SK-N-SH (cell line): ENCODE measurements around the gene RNU6-9. TPM values are rescaled to one million over a fixed set of nuclear protein-coding genes. Genes with fewer than 3 reads are reported as not detected.

ENCODE experiments used
- CTCF ChIA-PET: fragments of 300-600, 350-600 bp; formaldehyde crosslinking; extraction: SDS; loops from one replicate; lab custom pipeline; 2021; lab: Yijun Ruan, JAX
- POLR2A ChIA-PET: fragments of 350-600 bp; sonication (Branson Sonifier 250); formaldehyde crosslinking; extraction: SDS; loops from one replicate; lab custom pipeline; 2020; ENCODE audit warnings: antibody characterized with exemption, inconsistent platforms; lab: Yijun Ruan, JAX
- DNase-seq: peaks from one replicate; pipeline ENCODE4 v3.0.0; 2012
- H2AFZ ChIP-seq: fragments of 200-600 bp; sonication (generic); 2 replicates; pipeline ENCODE4 v1.8.1; 2016; ENCODE audit warnings: antibody characterized with exemption, mild to moderate bottlenecking, low read depth
- H3F3A ChIP-seq: fragments of 200-600 bp; sonication (generic); replicated peaks from 2 replicates; pipeline ENCODE3; 2016; ENCODE audit warnings: antibody characterized with exemption, mild to moderate bottlenecking; ENCODE audit not compliant: insufficient read depth
- H3K27ac ChIP-seq, 2 experiments: fragments of 200-500 bp in 1 of 2; fragments of 200-600 bp in 1 of 2; sonication (Bioruptor generic) in 1 of 2; sonication (generic), shearing (Covaris generic) in 1 of 2; 2 replicates each; pipeline versions ENCODE4 v1.5.1 to v1.6.1; 2014 to 2016; ENCODE audit warnings: low read depth in 2 of 2, inconsistent platforms in 1 of 2, low read length in 1 of 2, mild to moderate bottlenecking in 1 of 2, mixed read lengths in 1 of 2
- H3K27me3 ChIP-seq: fragments of 200-600 bp; sonication (generic), shearing (Covaris generic); 2 replicates; pipeline ENCODE4 v1.6.1; 2016; ENCODE audit warnings: mixed run types; ENCODE audit not compliant: insufficient read depth
- H3K36me3 ChIP-seq, 2 experiments: fragments of 200-500 bp in 1 of 2; fragments of 200-600 bp in 1 of 2; sonication (Bioruptor generic) in 1 of 2; sonication (generic) in 1 of 2; replicated peaks in 1 of 2; 2 replicates each; pipeline versions ENCODE3 to v1.5.1; 2014 to 2016; ENCODE audit warnings: low read length in 1 of 2, mild to moderate bottlenecking in 1 of 2; ENCODE audit not compliant: insufficient read depth in 2 of 2, control insufficient read depth in 1 of 2
- H3K4me1 ChIP-seq, 2 experiments: fragments of 200-500 bp in 1 of 2; fragments of 200-600 bp in 1 of 2; sonication (Bioruptor generic) in 1 of 2; sonication (generic), shearing (Covaris generic) in 1 of 2; 2 replicates each; pipeline versions ENCODE4 v1.5.1 to v1.6.1; 2014 to 2016; ENCODE audit warnings: low read depth in 1 of 2, low read length in 1 of 2, mixed run types in 1 of 2; ENCODE audit not compliant: insufficient read depth in 2 of 2, control insufficient read depth in 1 of 2
- H3K4me2 ChIP-seq: fragments of 200-600 bp; sonication (generic), shearing (Covaris generic); 2 replicates; pipeline ENCODE4 v1.6.1; 2017; ENCODE audit warnings: mixed run types
- H3K4me3 ChIP-seq, 2 experiments: fragments of 200-500 bp in 1 of 2; fragments of 200-600 bp in 1 of 2; sonication (Bioruptor generic) in 1 of 2; sonication (generic), shearing (Covaris generic) in 1 of 2; 2 replicates each; pipeline versions ENCODE4 v1.5.1 to v1.8.1; 2014 to 2016; ENCODE audit warnings: low read depth in 2 of 2, inconsistent platforms in 1 of 2, low read length in 1 of 2, mild to moderate bottlenecking in 1 of 2, mixed read lengths in 1 of 2, moderate library complexity in 1 of 2
- H3K79me2 ChIP-seq: fragments of 200-600 bp; sonication (generic); 2 replicates; pipeline ENCODE4 v1.8.1; 2017; ENCODE audit warnings: mild to moderate bottlenecking; ENCODE audit not compliant: insufficient read depth
- H3K9ac ChIP-seq: fragments of 200-600 bp; sonication (generic); 2 replicates; pipeline ENCODE4 v1.6.1; 2017; ENCODE audit warnings: mixed run types
- H3K9me2 ChIP-seq: fragments of 200-600 bp; sonication (generic); 2 replicates; pipeline ENCODE4 v1.6.1; 2017; ENCODE audit warnings: mixed run types
- H3K9me3 ChIP-seq: fragments of 200-600 bp; sonication (generic); 2 replicates; pipeline ENCODE4 v1.6.1; 2017; ENCODE audit warnings: mixed run types, mild to moderate bottlenecking, moderate library complexity
- H4K20me1 ChIP-seq: fragments of 200-600 bp; sonication (generic); 2 replicates; pipeline ENCODE4 v1.6.1; 2017; ENCODE audit warnings: mild to moderate bottlenecking, mixed run types; ENCODE audit not compliant: insufficient read depth
- ELF1 ChIP-seq: IDR thresholded peaks from 2 replicates; pipeline ENCODE4 v1.4.0; 2012
- EZH2phosphoT487 ChIP-seq: fragments of 200-600 bp; sonication (generic); IDR thresholded peaks from 2 replicates; pipeline ENCODE4 v1.6.1; 2017; ENCODE audit warnings: low read depth, mixed run types, mild to moderate bottlenecking, antibody characterized with exemption, moderate library complexity, borderline replicate concordance
- GABPA ChIP-seq: IDR thresholded peaks from 2 replicates; pipeline ENCODE4 v1.4.0; 2012; ENCODE audit warnings: low read depth, mild to moderate bottlenecking
- JUND ChIP-seq: IDR thresholded peaks from 2 replicates; pipeline ENCODE4 v1.4.0; 2012
- MEF2A ChIP-seq: IDR thresholded peaks from 2 replicates; pipeline ENCODE4 v1.4.0; 2012; ENCODE audit warnings: low read depth, borderline replicate concordance
- MXI1 ChIP-seq: IDR thresholded peaks from 2 replicates; pipeline ENCODE4 v1.6.1; 2012; ENCODE audit warnings: mild to moderate bottlenecking, low read depth, low read length, improper control_type of control experiment
- NRF1 ChIP-seq: IDR thresholded peaks from 2 replicates; pipeline ENCODE4 v1.6.1; 2012; ENCODE audit warnings: low read depth, mild to moderate bottlenecking, low read length
- POLR2AphosphoS5 ChIP-seq: IDR thresholded peaks from 2 replicates; pipeline ENCODE4 v1.6.1; 2012; ENCODE audit warnings: low read depth, low read length
- RCOR1 ChIP-seq: fragments of 150-350 bp; IDR thresholded peaks from 2 replicates; pipeline ENCODE4 v1.6.1; 2017; ENCODE audit warnings: antibody characterized with exemption, low read length
- SIN3A ChIP-seq: IDR thresholded peaks from 2 replicates; pipeline ENCODE4 v1.6.1; 2012; ENCODE audit warnings: low read depth, mild to moderate bottlenecking, low read length, moderate library complexity, borderline replicate concordance
- SMC3 ChIP-seq: IDR thresholded peaks from 2 replicates; pipeline ENCODE4 v1.6.1; 2012; ENCODE audit warnings: low read depth, low read length, improper control_type of control experiment
- TCF12 ChIP-seq: IDR thresholded peaks from 2 replicates; pipeline ENCODE4 v1.4.0; 2012
- USF1 ChIP-seq: IDR thresholded peaks from 2 replicates; pipeline ENCODE4 v1.4.0; 2012; ENCODE audit warnings: low read depth, borderline replicate concordance
- YY1 ChIP-seq: IDR thresholded peaks from 2 replicates; pipeline ENCODE4 v1.4.0; 2012; ENCODE audit warnings: low read depth, mild to moderate bottlenecking
- WGBS: methylation state at CpG from one replicate; pipeline ENCODE4 v1.1.6; 2017; ENCODE audit warnings: low lambda C conversion rate; 5-methylcytosine and 5-hydroxymethylcytosine counted together
- polyA plus RNA-seq, 3 experiments: library from polyadenylated mRNA; depleted of rRNA; stranded (reverse); fragments of >200 nt; gene quantifications; 2 replicates each; pipeline ENCODE4 v1.2.3, GENCODE V29; 2012
- TF ChIP-seq, protein P1 (sequence below): fragments of 200-600 bp; sonication (generic); IDR thresholded peaks from 2 replicates; pipeline ENCODE4 v1.6.1; 2017; ENCODE audit warnings: antibody characterized with exemption, mild to moderate bottlenecking, moderate library complexity
- TF ChIP-seq, protein P2 (sequence below): IDR thresholded peaks from 2 replicates; pipeline ENCODE4; 2012
- TF ChIP-seq, protein P3 (sequence below): IDR thresholded peaks from 2 replicates; pipeline ENCODE4 v1.4.0; 2012; ENCODE audit warnings: low read depth

Gene RNU6-9
- polyA plus RNA-seq, 1 of the 3 experiments (the other 2 are of a cell fraction): not detected

- 2% methylated on average over 26 of the region's 52 CpGs for WGBS
Measured at GRCh38 chr19:926589-927350, 33.5 kb downstream of the RNU6-9 start.

GRCh38 chr19:927351-927779, 34.1 kb downstream of the RNU6-9 start:
- Histone ChIP-seq H3F3A (peaks cover 9% of the 10 kb centered on the region), H3K4me1 (peaks cover 7 to 23% of the 10 kb centered on the region in 2 experiments; a peak in 1 of 4 replicates), H3K27me3 (no peaks in the 10 kb centered on the region), H3K4me2 (peak overlapping the region; percentile 91), H3K9ac (peak overlapping the region; percentile 87; the same call in 1 of the 2 replicates), H2AFZ (no peak overlapping the region), H3K9me2 (no peaks in the 10 kb centered on the region), H4K20me1 (no peaks in the 10 kb centered on the region), H3K9me3 (no peaks in the 10 kb centered on the region), H3K27ac (peak overlapping the region in 1 of 2 experiments; percentile 85; a peak in 2 of 4 replicates), H3K36me3 (peaks cover 0 to 9% of the 10 kb centered on the region in 2 experiments), H3K4me3 (peak overlapping the region; percentile 86 to 91), H3K79me2 (peaks cover 30% of the 10 kb centered on the region)
- no peak for TF ChIP-seq EZH2phosphoT487
- TF ChIP-seq JUND: no peak
- TF ChIP-seq TCF12: no peak
- TF ChIP-seq USF1: no peak
- TF ChIP-seq SMC3: no peak
- TF ChIP-seq, protein P1, sequence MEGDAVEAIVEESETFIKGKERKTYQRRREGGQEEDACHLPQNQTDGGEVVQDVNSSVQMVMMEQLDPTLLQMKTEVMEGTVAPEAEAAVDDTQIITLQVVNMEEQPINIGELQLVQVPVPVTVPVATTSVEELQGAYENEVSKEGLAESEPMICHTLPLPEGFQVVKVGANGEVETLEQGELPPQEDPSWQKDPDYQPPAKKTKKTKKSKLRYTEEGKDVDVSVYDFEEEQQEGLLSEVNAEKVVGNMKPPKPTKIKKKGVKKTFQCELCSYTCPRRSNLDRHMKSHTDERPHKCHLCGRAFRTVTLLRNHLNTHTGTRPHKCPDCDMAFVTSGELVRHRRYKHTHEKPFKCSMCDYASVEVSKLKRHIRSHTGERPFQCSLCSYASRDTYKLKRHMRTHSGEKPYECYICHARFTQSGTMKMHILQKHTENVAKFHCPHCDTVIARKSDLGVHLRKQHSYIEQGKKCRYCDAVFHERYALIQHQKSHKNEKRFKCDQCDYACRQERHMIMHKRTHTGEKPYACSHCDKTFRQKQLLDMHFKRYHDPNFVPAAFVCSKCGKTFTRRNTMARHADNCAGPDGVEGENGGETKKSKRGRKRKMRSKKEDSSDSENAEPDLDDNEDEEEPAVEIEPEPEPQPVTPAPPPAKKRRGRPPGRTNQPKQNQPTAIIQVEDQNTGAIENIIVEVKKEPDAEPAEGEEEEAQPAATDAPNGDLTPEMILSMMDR: no peak
- TF ChIP-seq RCOR1: no peak
- TF ChIP-seq ELF1: no peak
- TF ChIP-seq GABPA: no peak
- TF ChIP-seq SIN3A: no peak
- TF ChIP-seq MEF2A: no peak
- TF ChIP-seq, protein P2, sequence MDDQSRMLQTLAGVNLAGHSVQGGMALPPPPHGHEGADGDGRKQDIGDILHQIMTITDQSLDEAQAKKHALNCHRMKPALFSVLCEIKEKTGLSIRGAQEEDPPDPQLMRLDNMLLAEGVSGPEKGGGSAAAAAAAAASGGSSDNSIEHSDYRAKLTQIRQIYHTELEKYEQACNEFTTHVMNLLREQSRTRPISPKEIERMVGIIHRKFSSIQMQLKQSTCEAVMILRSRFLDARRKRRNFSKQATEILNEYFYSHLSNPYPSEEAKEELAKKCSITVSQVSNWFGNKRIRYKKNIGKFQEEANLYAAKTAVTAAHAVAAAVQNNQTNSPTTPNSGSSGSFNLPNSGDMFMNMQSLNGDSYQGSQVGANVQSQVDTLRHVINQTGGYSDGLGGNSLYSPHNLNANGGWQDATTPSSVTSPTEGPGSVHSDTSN: no peak
- TF ChIP-seq YY1: no peak
- TF ChIP-seq POLR2AphosphoS5: no peak
- TF ChIP-seq NRF1: no peak
- WGBS: 28% methylated on average over 2 of the region's 15 CpGs
- ChIA-PET CTCF (interaction anchor here (0.8 to 2.1 kb wide), 4 partner anchors 33 to 317 kb away, joined by 3 to 8 read pairs (median 4); partner anchors contain the start of gene WDR18), POLR2A (no interaction called here)
- DNase-seq: peak; percentile 72

More at GRCh38 chr19:926589-927350, 33.5 kb downstream of the RNU6-9 start:
- CTCF ChIA-PET: interaction anchor here (0.8 to 2.1 kb wide), 4 partner anchors 32 to 318 kb away, joined by 3 to 8 read pairs (median 4); partner anchors contain the start of gene WDR18
- Histone ChIP-seq H3K36me3 (peaks cover 0 to 9% of the 10 kb centered on the region in 2 experiments), H3K4me3 (peak overlapping the region; percentile 86 to 91), H3K4me2 (peak overlapping the region; percentile 91), H3K9ac (peak overlapping the region; percentile 87), H3K9me3 (no peaks in the 10 kb centered on the region), H4K20me1 (no peaks in the 10 kb centered on the region), H2AFZ (0 out of 2 replicates have a peak overlapping the region, but pooled peaks have one; percentile 46), H3K27me3 (no peaks in the 10 kb centered on the region), H3F3A (peaks cover 15% of the 10 kb centered on the region)
- POLR2A ChIA-PET: no interaction called here
- peak; percentile 78 for DNase-seq
- peak; percentile 35; the same call in 1 of the 2 replicates for TF ChIP-seq MXI1
- TF ChIP-seq, protein P3, sequence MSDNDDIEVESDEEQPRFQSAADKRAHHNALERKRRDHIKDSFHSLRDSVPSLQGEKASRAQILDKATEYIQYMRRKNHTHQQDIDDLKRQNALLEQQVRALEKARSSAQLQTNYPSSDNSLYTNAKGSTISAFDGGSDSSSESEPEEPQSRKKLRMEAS: no peak
- TF ChIP-seq, all 33 proteins: peak for 1
- H3K4me1 ChIP-seq: peaks cover 7 to 18% of the 10 kb centered on the region in 2 experiments; a peak in 1 of 4 replicates
- peak overlapping the region; percentile 46 to 85; a peak in 3 of 4 replicates for H3K27ac ChIP-seq
- no peaks in the 10 kb centered on the region for H3K9me2 ChIP-seq
- H3K79me2 ChIP-seq: peaks cover 30% of the 10 kb centered on the region
